Measurements from ENCODE around the gene TMEM25.
"Not testable (repeated sequence)": the region's sequence is repeated elsewhere in the genome, so short reads cannot be mapped to it uniquely, and the experiment has no call there.

Gene TMEM25

DNA sequence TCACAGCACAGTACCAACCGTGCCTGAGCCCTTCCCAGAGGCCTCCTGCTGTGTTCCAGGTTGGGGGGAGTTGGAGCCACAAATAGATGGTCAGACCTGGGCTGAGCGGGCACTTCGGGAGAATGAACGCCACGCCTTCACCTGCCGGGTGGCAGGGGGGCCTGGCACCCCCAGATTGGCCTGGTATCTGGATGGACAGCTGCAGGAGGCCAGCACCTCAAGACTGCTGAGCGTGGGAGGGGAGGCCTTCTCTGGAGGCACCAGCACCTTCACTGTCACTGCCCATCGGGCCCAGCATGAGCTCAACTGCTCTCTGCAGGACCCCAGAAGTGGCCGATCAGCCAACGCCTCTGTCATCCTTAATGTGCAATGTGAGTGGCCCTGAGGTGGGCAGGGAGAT, 1.1 kb downstream of the TMEM25 start:
- DNase-seq (ENCODE audit: low read depth in 1 of 2, low spot score in 1 of 2): no peak

DNA sequence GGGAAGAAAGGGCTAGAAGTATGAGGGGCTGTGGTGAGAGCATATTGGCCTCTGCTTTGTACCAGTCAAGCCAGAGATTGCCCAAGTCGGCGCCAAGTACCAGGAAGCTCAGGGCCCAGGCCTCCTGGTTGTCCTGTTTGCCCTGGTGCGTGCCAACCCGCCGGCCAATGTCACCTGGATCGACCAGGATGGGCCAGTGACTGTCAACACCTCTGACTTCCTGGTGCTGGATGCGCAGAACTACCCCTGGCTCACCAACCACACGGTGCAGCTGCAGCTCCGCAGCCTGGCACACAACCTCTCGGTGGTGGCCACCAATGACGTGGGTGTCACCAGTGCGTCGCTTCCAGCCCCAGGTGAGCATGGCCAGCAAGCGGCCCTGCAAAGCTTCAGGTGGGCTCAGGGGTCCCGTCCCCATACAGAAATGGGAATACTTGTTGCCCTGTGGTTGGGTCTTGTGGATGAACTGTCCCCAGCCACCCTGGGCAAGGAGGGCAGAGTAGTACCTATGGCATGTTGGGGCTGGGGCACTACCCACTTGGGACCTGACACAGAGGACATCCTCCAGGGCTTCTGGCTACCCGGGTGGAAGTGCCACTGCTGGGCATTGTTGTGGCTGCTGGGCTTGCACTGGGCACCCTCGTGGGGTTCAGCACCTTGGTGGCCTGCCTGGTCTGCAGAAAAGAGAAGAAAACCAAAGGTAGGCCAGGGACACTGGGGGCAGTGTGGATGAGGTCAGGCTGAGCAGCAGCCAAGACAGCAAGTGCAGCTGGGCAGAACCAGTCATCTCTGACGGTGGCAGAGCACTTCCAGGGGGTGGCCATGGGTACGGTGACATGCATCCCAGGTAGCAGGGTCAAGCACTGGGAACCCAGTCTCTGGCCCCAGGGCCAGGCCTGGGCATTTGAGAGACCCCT, 2.1 kb downstream of the TMEM25 start:
- no peak for DNase-seq (ENCODE audit: low read depth in 1 of 2, low spot score in 1 of 2)

DNA sequence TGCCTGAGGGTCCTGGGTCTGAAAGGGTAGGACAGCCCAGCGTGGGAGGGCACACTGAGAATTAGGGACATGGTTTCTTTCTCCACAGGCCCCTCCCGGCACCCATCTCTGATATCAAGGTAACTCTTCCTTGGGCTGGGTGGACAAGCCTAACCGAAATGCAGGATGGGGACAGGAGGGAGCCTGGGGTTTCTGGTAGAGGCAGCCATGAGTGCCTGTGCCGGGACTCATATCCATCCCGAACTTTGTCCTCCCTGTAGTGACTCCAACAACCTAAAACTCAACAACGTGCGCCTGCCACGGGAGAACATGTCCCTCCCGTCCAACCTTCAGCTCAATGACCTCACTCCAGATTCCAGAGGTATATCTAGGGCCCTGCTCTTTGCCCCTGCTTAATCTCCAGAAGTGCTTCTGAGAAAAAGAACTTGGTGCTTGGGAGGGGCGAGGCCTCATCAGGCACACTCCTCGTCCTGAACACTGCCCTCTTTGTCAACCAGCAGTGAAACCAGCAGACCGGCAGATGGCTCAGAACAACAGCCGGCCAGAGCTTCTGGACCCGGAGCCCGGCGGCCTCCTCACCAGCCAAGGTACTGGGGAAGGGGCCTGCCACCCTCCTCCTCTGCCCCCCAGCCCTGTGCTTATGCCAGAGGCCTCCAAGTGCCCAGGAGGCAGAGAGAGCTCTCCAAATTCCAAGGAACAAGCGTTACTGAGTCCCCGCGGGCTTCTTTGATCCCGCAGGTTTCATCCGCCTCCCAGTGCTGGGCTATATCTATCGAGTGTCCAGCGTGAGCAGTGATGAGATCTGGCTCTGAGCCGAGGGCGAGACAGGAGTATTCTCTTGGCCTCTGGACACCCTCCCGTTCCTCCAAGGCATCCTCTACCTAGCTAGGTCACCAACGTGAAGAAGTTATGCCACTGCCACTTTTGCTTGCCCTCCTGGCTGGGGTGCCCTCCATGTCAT, 3.1 kb downstream of the TMEM25 start:
- no peak for DNase-seq (ENCODE audit: low read depth in 1 of 2, low spot score in 1 of 2)

DNA sequence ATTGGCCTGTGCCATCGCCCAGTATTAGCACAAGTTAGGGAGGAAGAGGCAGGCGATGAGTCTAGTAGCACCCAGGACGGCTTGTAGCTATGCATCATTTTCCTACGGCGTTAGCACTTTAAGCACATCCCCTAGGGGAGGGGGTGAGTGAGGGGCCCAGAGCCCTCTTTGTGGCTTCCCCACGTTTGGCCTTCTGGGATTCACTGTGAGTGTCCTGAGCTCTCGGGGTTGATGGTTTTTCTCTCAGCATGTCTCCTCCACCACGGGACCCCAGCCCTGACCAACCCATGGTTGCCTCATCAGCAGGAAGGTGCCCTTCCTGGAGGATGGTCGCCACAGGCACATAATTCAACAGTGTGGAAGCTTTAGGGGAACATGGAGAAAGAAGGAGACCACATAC, 4.3 kb downstream of the TMEM25 start:
- DNase-seq (ENCODE audit: low read depth in 1 of 2, low spot score in 1 of 2): no peak

DNA sequence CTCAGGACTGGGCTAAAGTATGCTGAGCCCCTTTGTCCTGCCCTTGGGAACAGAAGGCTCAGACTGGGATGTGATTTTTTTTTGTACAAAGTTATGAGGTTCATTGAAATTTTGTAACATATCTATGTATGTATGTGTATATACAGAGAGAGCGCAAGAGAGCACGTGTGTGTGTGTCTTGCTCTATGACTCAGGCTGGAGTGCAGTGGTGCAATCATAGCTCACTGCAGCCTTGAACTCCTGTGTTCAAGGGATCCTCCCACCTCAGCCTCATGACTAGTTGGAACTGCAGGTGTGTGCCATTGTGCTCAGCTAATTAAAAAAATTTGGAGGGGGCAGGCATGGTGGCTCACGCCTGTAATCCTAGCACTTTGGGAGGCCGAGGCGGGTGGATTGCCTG, 5.7 kb downstream of the TMEM25 start:
- no peak for DNase-seq (ENCODE audit: low read depth in 1 of 2, low spot score in 1 of 2)

DNA sequence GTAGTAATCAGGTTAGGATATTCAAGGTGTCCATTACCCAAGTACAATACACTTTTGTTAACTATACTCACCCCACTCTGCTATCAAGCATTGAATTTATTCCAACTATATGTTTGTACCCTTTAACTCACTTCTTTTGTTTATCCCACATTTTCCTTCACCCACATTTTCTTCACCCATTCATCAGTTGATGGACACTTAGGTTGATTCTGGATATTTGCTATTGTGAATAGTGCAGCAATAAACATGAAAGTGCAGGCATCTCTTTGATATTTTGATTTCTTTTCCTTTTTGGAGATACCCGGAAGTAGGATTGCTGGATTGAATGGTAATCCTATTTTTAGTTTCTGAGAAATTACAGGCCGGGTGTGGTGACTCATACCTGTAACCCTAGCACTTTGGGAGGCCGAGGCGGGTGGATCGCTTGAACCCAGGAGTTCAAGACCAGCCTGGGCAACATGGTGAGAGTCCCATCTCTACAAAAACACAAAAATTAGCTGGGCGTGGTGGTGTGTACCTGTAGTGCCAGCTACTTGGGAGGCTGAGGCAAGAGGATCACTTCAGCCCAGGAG, 6.5 kb downstream of the TMEM25 start:
- DNase-seq (ENCODE audit: low read depth in 1 of 2, low spot score in 1 of 2): no peak

DNA sequence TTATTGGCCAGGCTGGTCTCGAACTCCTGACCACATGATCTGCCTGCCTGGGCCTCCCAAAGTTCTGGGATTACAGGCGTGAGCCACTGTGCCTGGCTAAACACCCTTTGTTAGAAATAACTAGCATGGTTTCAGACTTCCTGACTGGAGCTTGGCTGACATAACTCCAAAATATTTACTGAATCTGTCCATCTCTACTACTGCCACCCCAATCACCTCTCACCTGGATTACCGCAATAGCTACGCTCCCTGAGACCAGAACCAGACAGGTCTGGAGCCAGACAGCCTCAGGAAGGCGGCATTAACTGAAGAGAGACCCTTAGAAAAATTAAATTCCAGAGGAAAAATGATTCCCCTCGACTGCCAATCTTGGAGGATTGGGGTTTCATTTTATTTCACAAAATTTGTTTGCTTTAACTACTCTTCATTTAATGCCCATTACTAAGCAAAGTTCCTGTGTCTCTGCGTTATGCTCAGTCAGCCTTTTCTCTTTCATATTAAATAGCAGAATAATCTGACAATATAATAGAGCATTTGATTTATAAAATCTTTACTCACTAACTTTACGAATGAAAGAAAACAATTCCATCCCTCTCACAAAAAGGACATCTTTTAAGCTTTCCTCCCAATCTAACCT, 13.1 kb downstream of the TMEM25 start:
- DNase-seq (ENCODE audit: low read depth in 1 of 2, low spot score in 1 of 2): no peak

DNA sequence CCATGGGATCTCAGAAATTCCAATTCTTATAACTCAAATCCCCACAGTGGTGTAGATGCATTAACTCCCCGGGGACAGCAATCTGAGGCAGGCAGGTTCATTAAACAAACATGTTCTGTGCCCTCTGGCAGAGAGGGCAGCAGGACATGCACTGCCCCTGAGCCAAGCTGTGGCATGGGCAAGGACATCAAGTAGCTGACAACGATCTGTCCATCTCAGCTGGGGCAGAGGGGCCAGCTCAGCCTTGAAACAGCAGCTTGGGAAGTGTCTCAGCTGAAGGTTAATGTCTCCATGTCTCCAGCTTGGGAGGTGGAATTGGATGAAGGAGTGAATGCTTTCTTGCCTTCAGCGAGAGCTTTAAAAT, 13.6 kb downstream of the TMEM25 start:
- DNase-seq (ENCODE audit: low read depth in 1 of 2, low spot score in 1 of 2): no peak

DNA sequence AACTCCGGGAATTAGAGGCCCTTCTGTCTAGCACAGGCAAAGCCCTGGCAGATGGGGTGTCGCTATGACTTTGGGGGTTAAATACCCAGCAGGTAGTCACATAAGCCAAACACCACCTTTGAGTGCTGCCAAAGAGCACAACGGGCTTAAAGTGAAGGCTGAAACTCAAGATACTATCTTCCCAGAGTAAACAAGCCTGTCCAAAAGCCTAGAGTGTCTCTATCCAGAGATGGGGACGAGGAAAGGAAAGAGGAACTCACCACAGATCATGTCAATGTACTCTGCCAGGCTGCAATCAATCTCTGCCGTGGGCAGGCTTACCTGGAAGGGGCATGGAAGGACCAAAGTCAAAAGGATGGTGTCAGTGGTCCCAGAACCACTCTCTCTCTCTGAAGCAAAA, 14.5 kb downstream of the TMEM25 start:
- no peak for DNase-seq (ENCODE audit: low read depth in 1 of 2, low spot score in 1 of 2)

DNA sequence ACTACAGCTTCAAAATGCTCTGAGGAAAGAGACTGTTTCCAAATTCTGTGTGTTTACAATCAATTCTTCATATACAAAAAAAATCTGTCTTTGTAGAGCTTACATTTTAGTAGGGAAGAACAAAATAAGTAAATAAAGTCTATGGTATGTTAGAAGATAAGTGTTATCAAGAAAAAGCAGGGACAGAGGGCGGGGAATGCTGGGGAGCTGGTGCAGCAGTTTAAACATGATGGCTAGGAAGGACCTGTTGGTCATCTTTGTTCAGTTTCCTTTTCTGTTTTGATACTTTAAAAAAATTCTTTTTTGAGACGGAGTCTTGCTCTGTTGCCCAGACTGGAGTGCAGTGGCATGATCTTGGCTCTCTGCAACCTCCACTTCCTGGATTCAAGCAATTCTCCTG, 16.1 kb downstream of the TMEM25 start:
- DNase-seq (ENCODE audit: low read depth in 1 of 2, low spot score in 1 of 2): no peak

DNA sequence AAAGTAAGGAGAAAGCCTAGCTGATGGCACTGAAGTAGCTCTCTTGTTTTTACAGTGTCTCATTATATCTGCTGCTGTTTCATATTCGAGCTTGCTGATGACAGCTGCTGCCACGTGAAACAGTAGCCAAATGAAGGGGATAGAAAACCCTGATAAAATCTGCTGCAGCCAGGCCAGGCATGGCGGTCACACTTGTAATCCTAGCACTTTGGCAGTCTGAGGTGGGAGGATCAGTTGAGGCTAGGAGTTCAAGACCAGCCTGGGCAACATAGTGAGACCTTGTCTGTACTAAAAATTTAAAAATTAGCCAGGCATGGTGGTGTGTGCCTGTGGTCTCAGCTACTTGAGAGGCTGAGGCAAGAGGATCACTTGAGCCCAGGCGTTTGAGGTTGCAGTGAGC, 21.3 kb downstream of the TMEM25 start:
- DNase-seq (ENCODE audit: low read depth in 1 of 2, low spot score in 1 of 2): no peak

DNA sequence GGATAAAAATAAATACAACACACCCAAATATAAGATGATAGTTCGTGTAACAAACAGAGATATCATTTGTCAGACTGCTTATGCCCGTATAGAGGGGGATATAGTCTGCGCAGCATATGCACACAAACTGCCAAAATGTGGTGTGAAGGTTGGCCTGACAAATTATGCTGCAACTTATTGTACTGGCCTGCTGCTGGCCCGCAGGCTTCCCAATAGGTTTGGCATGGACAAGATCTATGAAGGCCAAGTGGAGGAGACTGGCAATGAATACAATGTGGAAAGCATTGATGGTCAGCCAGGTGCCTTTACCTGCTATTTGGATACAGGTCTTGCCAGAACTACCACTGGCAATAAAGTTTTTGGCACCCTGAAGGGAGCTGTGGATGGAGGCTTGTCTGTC, 29.8 kb downstream of the TMEM25 start:
- no peak for DNase-seq (ENCODE audit: low read depth in 1 of 2, low spot score in 1 of 2)

DNA sequence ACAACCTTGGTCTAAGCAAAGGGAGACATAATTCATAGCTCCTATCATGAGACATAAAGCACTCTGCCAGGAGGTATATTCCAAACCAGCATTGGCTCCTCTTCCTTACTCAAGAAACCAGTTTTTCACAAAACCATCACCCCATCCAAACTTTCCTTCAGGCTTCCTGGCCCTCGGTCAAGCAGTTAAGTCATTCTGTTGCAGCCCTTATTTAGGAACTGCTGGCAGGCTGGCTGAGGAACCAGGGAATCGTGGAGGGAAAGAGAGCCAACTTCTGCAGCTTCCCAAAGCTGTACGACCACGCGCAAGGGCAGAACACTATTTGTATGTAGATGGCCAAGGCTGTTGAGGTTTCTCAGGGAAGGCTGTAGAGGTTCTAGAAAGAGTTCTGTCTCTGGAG, 34.1 kb downstream of the TMEM25 start:
- no peak for DNase-seq (ENCODE audit: low read depth in 1 of 2, low spot score in 1 of 2)

DNA sequence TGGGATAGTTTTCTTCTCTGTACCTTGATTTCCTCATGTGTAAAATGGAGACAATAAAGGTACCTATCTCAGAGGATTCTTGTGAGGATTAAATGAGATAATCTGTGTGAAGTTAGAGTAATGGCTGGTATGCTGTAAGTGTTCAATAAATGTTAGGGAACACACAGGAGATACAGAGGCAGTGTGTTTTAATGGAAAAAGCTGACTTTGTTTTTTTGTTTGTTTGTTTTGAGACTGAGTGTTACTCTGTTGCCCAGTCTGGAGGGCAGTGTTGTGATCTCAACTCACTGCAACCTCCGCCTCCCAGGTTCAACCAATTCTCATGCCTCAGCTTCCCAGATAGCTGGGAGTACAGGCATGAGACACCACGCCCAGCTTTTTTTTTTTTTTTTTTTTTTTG, 38.7 kb downstream of the TMEM25 start:
- no peak for DNase-seq (ENCODE audit: low read depth in 1 of 2, low spot score in 1 of 2)

DNA sequence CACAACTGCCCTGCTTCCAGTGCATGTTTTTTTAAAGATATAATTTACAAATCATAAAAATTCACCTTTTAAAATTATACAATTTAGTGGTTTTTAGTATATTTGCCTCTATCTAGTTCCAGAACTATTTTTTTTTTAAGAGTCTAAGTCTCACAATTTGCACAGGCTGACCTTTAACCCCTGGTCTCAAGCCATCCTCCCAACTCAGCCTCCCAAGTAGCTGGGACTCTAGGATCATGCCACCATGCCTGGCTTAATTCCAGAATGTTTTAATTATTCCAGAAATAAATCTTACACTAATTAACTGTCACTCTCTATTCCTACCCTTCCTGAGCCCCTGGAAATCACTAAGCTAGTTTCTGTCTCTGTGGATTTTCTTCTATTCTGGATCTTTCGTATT, 39.8 kb downstream of the TMEM25 start:
- DNase-seq (ENCODE audit: low read depth in 1 of 2, low spot score in 1 of 2): no peak

DNA sequence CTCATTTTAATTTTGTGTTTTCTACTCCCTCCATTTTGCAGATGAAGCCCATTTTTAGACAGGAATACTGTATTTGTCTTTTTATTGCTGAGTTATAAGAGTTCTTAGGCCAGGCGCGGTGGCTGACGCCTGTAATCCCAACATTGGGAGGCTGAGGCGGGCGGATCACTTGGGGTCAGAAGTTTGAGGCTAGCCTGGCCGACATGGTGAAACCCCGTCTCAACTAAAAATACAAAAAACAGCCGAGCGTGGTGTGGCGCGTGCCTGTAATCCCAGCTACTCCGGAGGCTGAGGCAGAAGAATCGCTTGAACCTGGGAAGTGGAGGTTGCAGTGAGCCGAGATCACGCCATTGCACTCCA, 40.7 kb downstream of the TMEM25 start:
- DNase-seq (ENCODE audit: low read depth in 1 of 2, low spot score in 1 of 2): not testable (repeated sequence)

DNA sequence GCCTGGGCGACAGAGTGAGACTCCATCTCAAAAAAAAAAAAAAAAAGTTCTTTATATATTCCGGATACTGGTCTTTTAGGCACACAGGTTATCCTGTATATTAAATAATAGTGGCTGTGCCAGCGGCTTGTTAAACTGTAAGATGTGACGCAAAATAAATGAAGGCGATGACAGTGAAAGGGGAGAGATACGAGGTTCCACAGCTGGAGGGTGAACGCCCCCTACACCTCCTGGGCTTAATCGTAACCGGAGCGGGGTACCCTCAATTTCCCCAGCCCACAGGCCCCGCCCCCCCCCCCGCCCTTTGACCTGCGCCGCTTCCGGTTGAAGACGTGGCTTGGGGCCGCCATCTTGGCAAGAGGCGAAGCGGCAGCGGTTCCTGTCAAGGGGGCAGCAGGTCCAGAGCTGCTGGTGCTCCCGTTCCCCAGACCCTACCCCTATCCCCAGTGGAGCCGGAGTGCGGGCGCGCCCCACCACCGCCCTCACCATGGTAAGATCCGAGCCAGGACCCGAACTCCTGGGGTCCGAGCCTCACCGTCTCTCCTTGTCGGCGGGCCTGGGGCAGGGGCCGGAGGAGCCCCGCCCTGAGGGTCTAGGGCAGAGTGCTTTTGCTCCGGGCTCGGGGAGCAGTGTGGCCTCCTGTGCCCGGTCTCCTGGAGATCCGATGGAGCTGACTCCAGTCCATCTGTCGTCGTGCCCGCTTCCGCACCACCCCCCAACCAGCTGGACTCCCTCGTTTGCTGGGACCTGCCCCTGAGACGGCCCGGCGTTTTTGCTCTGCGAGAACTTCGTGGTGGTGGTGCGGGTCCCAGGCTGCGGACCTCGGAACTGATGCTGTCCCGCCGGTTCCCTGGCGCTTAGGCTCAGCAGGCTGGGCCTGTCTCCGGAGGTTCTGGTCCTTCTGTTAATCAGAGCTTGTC, 41.3 kb downstream of the TMEM25 start, which contains the start of gene ARCN1:
Gene ARCN1 (plus strand): TSS at position 349 of the 920 bp plus-strand sequence. CDS start 139 bp downstream, at position 488.
- DNase-seq (ENCODE audit: low read depth in 1 of 2, low spot score in 1 of 2): peak; percentile 48 to 68

DNA sequence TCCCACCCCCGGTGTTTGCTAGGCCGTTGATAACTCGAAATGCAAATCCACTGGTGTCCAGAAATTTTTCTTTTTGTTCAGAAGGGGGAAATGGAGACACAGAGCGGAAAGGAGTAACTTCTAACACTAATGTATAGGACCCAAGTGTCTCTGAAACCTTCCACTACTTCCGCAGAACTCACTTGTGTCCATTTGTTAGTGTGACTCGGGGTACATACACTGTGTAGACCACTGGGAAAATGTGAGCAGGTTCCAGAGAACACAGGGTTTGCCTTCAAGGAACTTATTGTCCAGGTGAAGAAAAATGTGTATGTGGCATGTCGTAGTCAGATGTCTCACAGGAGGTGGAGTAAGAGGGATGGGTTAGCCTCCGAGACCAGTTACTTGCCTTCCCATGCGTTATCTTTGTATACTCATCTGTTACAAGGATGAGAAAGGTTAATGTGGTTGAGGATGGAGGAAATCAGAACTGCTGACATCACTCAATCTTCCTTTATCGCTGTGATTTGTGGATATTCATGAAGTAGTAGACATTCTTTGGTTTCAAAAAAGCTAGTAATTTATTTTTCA, 42.1 kb downstream of the TMEM25 start:
- DNase-seq (ENCODE audit: low read depth in 1 of 2, low spot score in 1 of 2): no peak

DNA sequence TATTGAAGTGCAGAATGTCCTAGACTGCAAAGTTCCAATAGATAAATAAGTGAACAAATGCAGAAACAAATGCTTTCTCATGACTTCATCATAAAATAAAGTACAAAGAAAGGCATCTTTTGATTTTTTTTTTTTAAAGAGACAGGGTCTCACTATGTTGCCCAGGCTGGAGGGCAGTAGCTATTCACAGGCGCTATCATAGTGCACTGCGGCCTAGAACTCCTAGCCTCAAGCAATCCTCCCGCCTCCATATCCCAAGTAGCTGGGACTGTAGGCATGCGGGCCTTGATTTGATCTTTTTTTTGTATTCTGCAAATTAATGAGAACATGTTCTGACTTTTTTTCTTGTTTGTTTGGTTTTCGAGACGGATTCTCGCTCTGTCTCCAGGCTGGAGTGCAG, 43.6 kb downstream of the TMEM25 start:
- DNase-seq (ENCODE audit: low read depth in 1 of 2, low spot score in 1 of 2): no peak

DNA sequence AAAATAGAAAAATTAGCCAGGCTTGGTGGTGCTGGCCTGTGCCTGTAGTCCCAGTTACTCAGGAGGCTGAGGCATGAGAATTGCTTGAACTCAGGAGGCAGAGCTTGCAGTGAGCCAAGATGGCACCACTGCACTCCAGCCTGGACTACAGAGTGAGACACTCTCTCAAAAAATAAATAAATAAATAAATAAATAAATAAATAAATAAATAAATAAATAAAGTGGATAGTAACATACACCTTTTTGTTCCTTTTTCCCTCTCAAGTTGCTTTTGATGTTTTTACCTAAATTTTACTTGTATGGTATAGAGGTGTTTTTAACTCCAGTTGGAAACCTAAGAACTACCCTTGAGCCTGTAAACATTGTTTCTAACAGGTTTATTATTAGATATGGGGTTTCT, 47.0 kb downstream of the TMEM25 start:
- DNase-seq (ENCODE audit: low read depth in 1 of 2, low spot score in 1 of 2): not testable (repeated sequence)

Measured in activated T-helper 1 cell treated with anti-CD3 and anti-CD28 coated beads, Interleukin-2, amount 50 U/mL, for 16 hours (primary cell).